T-helper 17 cell (primary cell): ENCODE results near the gene SRCAP. TPM values are rescaled to one million over a fixed set of nuclear protein-coding genes. Genes with fewer than 3 reads are reported as not detected.
A peak's percentile ranks its signal among the peaks of the same experiment; 100 is the strongest.

Experiments
- ATAC-seq: fragments of 150-1000 bp; cut with Tn5 transposase; 2 replicates; pipeline ENCODE4 v1.10.0; 2021; ENCODE audit warnings: mild to moderate bottlenecking, moderate library complexity
- DNase-seq, 3 donors: peaks; one replicate each; pipeline versions ENCODE4 v3.0.0 to v3.0.0-alpha.2; 2020 to 2021
- H3K9me3 ChIP-seq: one replicate; pipeline ENCODE4 v1.7.0; 2013; ENCODE audit warnings: low read length, mild to moderate bottlenecking; ENCODE audit not compliant: control insufficient read depth, poor library complexity, severe bottlenecking
- H3K27ac Mint-ChIP-seq: one replicate; pipeline ENCODE4 v1.8.0; 2022; ENCODE audit warnings: mild to moderate bottlenecking, moderate library complexity, mixed read lengths
- H3K27me3 Mint-ChIP-seq: one replicate; pipeline ENCODE4 v1.8.0; 2022; ENCODE audit warnings: mixed read lengths
- H3K36me3 Mint-ChIP-seq: one replicate; pipeline ENCODE4 v1.8.0; 2022; ENCODE audit warnings: low read depth, mixed read lengths
- H3K4me1 Mint-ChIP-seq: one replicate; pipeline ENCODE4 v1.8.0; 2022; ENCODE audit warnings: mild to moderate bottlenecking, mixed read lengths
- H3K4me3 Mint-ChIP-seq: one replicate; pipeline ENCODE4 v1.8.0; 2022; ENCODE audit warnings: mild to moderate bottlenecking, moderate library complexity, mixed read lengths
- total RNA-seq, 4 donors: library from RNA in 2 of 4; stranded (reverse) in 2 of 4; gene quantifications; one replicate each; pipeline ENCODE4 v1.2.3 and lab custom pipeline; 2022 to 2026

Gene SRCAP
- total RNA-seq, 2 donors from 2014 or later: 86.9 to 90.5 TPM

- ATAC-seq (no peak), DNase-seq (no peak)
- Mint-ChIP-seq H3K36me3 (peaks cover 12% of the 10 kb centered on the region), H3K4me1 (peaks cover 19% of the 10 kb centered on the region), H3K4me3 (no peak overlapping the region), H3K27me3 (no peaks in the 10 kb centered on the region), H3K27ac (no peak overlapping the region)
- H3K9me3 ChIP-seq: no peaks in the 10 kb centered on the region
Measured at GRCh38 chr16:30738984-30739951, 40.3 kb downstream of the SRCAP start.

- Mint-ChIP-seq H3K4me3 (no peak overlapping the region), H3K27me3 (no peaks in the 10 kb centered on the region), H3K27ac (peak overlapping the region; percentile 83), H3K4me1 (peaks cover 22% of the 10 kb centered on the region), H3K36me3 (peaks cover 16% of the 10 kb centered on the region)
- no peak for DNase-seq
- no peaks in the 10 kb centered on the region for H3K9me3 ChIP-seq
- ATAC-seq: no peak
Measured at GRCh38 chr16:30740364-30741251, 41.6 kb downstream of the SRCAP start.

GRCh38 chr16:30741461-30741914, 42.5 kb downstream of the SRCAP start:
- DNase-seq (no peak), ATAC-seq (no peak)
- Mint-ChIP-seq H3K27me3 (no peaks in the 10 kb centered on the region), H3K4me3 (no peak overlapping the region), H3K4me1 (peaks cover 22% of the 10 kb centered on the region), H3K27ac (peak overlapping the region; percentile 83), H3K36me3 (peaks cover 16% of the 10 kb centered on the region)
- no peaks in the 10 kb centered on the region for H3K9me3 ChIP-seq

- Mint-ChIP-seq H3K36me3 (peaks cover 9% of the 10 kb centered on the region), H3K4me3 (no peak overlapping the region), H3K4me1 (peaks cover 27% of the 10 kb centered on the region), H3K27ac (peak overlapping the region; percentile 21), H3K27me3 (no peaks in the 10 kb centered on the region)
- H3K9me3 ChIP-seq: no peaks in the 10 kb centered on the region
- DNase-seq (no peak), ATAC-seq (no peak)
Measured at GRCh38 chr16:30743716-30744115, 44.7 kb downstream of the SRCAP start.

DNA sequence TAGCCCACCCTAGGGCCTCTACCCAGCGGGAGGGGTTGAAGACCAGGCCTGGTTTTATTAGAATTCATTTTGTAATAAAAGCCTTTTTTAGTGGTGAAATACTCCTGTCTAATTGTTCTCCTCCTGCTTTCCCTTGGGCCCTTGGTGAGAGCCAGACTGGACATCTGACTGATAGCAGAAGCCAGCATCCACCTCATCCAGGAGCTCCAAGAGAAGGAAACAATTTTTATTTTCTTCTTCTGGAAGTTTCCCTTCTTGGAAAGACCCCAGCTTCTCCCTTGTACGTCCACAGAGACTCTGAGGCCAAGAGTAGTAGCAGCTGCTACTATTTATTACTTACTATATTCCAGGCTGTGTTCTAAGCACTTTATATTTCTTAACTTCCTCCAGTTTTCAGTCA, 45.2 kb downstream of the SRCAP start:
- Mint-ChIP-seq H3K4me1 (peaks cover 28% of the 10 kb centered on the region), H3K27me3 (no peaks in the 10 kb centered on the region), H3K27ac (no peak overlapping the region), H3K36me3 (peaks cover 9% of the 10 kb centered on the region), H3K4me3 (no peak overlapping the region)
- no peaks in the 10 kb centered on the region for H3K9me3 ChIP-seq
- ATAC-seq (no peak), DNase-seq (no peak)

DNA sequence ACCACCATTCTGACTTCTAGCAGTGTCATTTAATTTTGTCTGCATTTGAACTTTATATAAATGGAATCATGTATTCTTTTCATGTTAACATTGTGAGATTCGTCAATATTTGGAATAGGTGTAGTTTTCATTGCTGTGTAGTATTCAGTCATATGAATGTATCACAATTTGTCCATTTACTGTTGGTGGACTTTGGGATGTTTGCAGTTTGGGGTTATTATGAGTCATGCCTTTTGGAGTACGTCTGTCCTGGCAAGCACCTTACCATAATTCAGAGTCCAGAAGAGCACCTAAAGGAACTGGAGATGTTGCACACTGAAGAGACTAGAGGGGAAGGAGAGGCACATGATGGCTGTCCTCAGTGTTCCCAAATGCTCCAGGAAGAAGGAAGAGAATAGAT, 46.1 kb downstream of the SRCAP start:
- ATAC-seq: no peak
- no peak for DNase-seq
- H3K27ac Mint-ChIP-seq: peak overlapping the region; percentile 70
- no peak overlapping the region for H3K4me3 Mint-ChIP-seq
- H3K4me1 Mint-ChIP-seq: peaks cover 34% of the 10 kb centered on the region
- peaks cover 9% of the 10 kb centered on the region for H3K36me3 Mint-ChIP-seq
- H3K9me3 ChIP-seq: no peaks in the 10 kb centered on the region
- no peaks in the 10 kb centered on the region for H3K27me3 Mint-ChIP-seq

- Mint-ChIP-seq H3K36me3 (peaks cover 13% of the 10 kb centered on the region), H3K4me1 (peaks cover 30% of the 10 kb centered on the region), H3K27ac (peak overlapping the region; percentile 4), H3K4me3 (peak overlapping the region; percentile 25), H3K27me3 (no peaks in the 10 kb centered on the region)
- H3K9me3 ChIP-seq: no peaks in the 10 kb centered on the region
- DNase-seq (no peak), ATAC-seq (no peak)
Measured at GRCh38 chr16:30746638-30747175, 47.7 kb downstream of the SRCAP start.

DNA sequence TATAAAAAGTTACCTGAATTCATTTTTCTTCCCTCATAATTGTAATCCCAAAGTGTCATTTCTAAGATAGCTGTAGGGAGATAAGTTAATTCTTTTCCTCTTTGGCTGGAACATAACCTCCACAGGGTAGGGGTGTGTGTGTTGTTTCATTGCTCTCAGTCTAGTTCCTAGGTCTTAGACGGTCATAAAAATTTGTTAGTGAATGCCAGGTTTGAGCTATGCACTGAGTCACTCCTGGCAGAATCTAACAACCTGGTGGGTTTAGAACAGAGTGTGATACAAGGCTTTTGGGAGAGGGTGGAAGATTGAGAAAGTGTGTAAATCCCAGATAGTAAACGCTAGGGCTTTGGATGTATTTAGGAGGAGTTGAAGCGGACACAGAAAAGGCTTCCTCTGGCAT, 48.4 kb downstream of the SRCAP start:
- Mint-ChIP-seq H3K4me1 (peaks cover 25% of the 10 kb centered on the region), H3K36me3 (peaks cover 9% of the 10 kb centered on the region), H3K4me3 (peak overlapping the region; percentile 96), H3K27me3 (no peaks in the 10 kb centered on the region), H3K27ac (peak overlapping the region; percentile 95)
- no peak for ATAC-seq
- no peak for DNase-seq
- no peaks in the 10 kb centered on the region for H3K9me3 ChIP-seq

GRCh38 chr16:30747799-30748633, 49.0 kb downstream of the SRCAP start, which contains the start of gene PHKG2:
Gene PHKG2 (plus strand): TSS chr16:30748425. CDS start chr16:30748821, 396 bp downstream.
- peaks cover 25% of the 10 kb centered on the region for H3K4me1 Mint-ChIP-seq
- peaks cover 9% of the 10 kb centered on the region for H3K36me3 Mint-ChIP-seq
- H3K27ac Mint-ChIP-seq: peak within 1 kb of the TSS; percentile 95
- H3K9me3 ChIP-seq: no peaks in the 10 kb centered on the region
- H3K4me3 Mint-ChIP-seq: peak within 1 kb of the TSS; percentile 96
- ATAC-seq (peak; percentile 98), DNase-seq (peak; percentile 90 to 95 (median 93))
- no peaks in the 10 kb centered on the region for H3K27me3 Mint-ChIP-seq

GRCh38 chr16:30748634-30749445, 49.9 kb downstream of the SRCAP start:
- no peaks in the 10 kb centered on the region for H3K9me3 ChIP-seq
- peak overlapping the region; percentile 96 for H3K4me3 Mint-ChIP-seq
- ATAC-seq (peak; percentile 9), DNase-seq (no peak)
- peak overlapping the region; percentile 95 for H3K27ac Mint-ChIP-seq
- H3K27me3 Mint-ChIP-seq: no peaks in the 10 kb centered on the region
- H3K4me1 Mint-ChIP-seq: peaks cover 25% of the 10 kb centered on the region
- peaks cover 9% of the 10 kb centered on the region for H3K36me3 Mint-ChIP-seq

DNA sequence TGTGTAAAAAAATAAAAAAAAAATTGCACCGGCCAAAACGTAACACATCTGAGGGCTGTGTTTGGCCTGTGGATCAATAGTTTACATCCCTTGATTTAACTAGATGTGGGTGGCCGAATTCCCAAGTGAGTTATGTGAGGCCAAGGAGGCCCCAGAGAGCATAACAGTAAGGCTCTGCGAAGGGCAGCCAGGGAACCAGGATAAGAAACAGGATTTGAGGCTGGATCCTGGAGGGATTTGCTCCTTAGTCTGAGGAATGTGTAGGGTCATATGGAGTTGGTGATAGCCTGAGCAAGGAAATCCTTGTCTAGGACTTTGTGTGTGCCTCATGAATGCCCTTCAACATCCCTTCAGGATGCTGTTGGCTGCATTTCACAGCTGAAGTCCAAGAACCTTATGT, 51.2 kb downstream of the SRCAP start:
- no peak for DNase-seq
- H3K27me3 Mint-ChIP-seq: no peaks in the 10 kb centered on the region
- H3K4me3 Mint-ChIP-seq: no peak overlapping the region
- no peaks in the 10 kb centered on the region for H3K9me3 ChIP-seq
- H3K27ac Mint-ChIP-seq: no peak overlapping the region
- no peak for ATAC-seq
- H3K4me1 Mint-ChIP-seq: peaks cover 25% of the 10 kb centered on the region
- peaks cover 5% of the 10 kb centered on the region for H3K36me3 Mint-ChIP-seq
